Right lobe of liver (tissue), 6 donors: ENCODE measurements around the gene COL4A6. TPM values are rescaled to one million over a fixed set of nuclear protein-coding genes. Genes with fewer than 3 reads are reported as not detected.
"Not testable (repeated sequence)": the region's sequence is repeated elsewhere in the genome, so short reads cannot be mapped to it uniquely, and the experiment has no call there.

Experiments used
- ATAC-seq, 4 donors: fragments of 200-7000 bp; cut with Tn5 transposase; one replicate each; pipeline ENCODE4 v1.9.1; 2020; ENCODE audit warnings: mild to moderate bottlenecking in 4 of 4, moderate library complexity in 4 of 4
- DNase-seq, 3 donors: peaks; one replicate each; pipeline ENCODE4 v3.0.0-alpha.2; 2020
- H3K27ac ChIP-seq, 3 donors: fragments of 200-600 bp; one replicate each; pipeline ENCODE4 v1.8.0; 2022
- H3K27me3 ChIP-seq, 2 donors: fragments of 200-600 bp; one replicate each; pipeline ENCODE4 v1.8.0; 2022
- H3K36me3 ChIP-seq, 4 donors: fragments of 200-600 bp; sonication (generic) in 1 of 4; one replicate each; pipeline versions ENCODE4 v1.5.1 to v1.8.0; 2017 to 2022; ENCODE audit warnings: control low read depth in 1 of 4
- H3K4me1 ChIP-seq, 4 donors: fragments of 200-600 bp; sonication (generic) in 1 of 4; one replicate each; pipeline versions ENCODE4 v1.5.1 to v1.8.0; 2017 to 2022; ENCODE audit warnings: control low read depth in 1 of 4
- H3K4me3 ChIP-seq, 3 donors: fragments of 200-600 bp; one replicate each; pipeline ENCODE4 v1.8.0; 2022
- H3K9me3 ChIP-seq, 4 donors: fragments of 200-600 bp; sonication (generic) in 1 of 4; one replicate each; pipeline versions ENCODE4 v1.5.1 to v1.8.0; 2017 to 2022; ENCODE audit warnings: control low read depth in 1 of 4
- POLR2A ChIP-seq: fragments of 450-650 bp; IDR thresholded peaks from one replicate; pipeline ENCODE4 v1.6.1; 2017; ENCODE audit warnings: antibody characterized with exemption, mild to moderate bottlenecking
- WGBS: methylation state at CpG from one replicate; pipeline ENCODE4 v1.1.6; 2018; ENCODE audit warnings: low coverage, low lambda C conversion rate; ENCODE audit not compliant: insufficient coverage; ENCODE audit errors: missing lambda C conversion rate; 5-methylcytosine and 5-hydroxymethylcytosine counted together
- intact Hi-C, 2 donors: fragments of 100-400 bp; cut with DNase I; formaldehyde crosslinking; loops; one replicate each; pipeline versions ENCODE4 v1.11.2 to v1.14.1; 2022
- long read RNA-seq: library from polyadenylated mRNA; unstranded; transcript quantifications from one replicate; pipeline ENCODE4 v2.0.0, GENCODE V29; 2019
- total RNA-seq, 6 experiments: library from RNA; depleted of rRNA in 2 of 6; stranded (reverse); fragments of >200 nt in 2 of 6; fragmentation: NEBNext Ultra II Directional in 3 of 6; extraction: Animal tissue kit (Norgen Biotek cat#: 25700) in 3 of 6; gene quantifications; one replicate each; pipeline versions ENCODE4 v1.1.0 to v1.2.4, GENCODE V29; 2016 to 2023
- TF ChIP-seq, protein P1 (sequence below), 4 donors: fragments of 200-600 bp in 3 of 4; fragments of 450-650 bp in 1 of 4; IDR thresholded peaks; one replicate each; pipeline versions ENCODE4 v1.5.1 to v1.8.0; 2016 to 2022; ENCODE audit warnings: antibody characterized with exemption in 4 of 4, mild to moderate bottlenecking in 2 of 4
- donor health status: DM: no; HTN: yes; CAD: no.
- donor health status: DM: no; HTN: no; CAD: no.
- donor health status: DM: no; HTN: no; CAD: no.
- donor health status: DM: no; HTN: yes; CAD: no.
- donor health status: DM: no; HTN: yes; CAD: no.

The COL4A6 gene
- total RNA-seq: under 1 TPM in 2 of 6 experiments, not detected in 4; 0.02 to 0.05 TPM
- long read RNA-seq: 0 reads

DNA sequence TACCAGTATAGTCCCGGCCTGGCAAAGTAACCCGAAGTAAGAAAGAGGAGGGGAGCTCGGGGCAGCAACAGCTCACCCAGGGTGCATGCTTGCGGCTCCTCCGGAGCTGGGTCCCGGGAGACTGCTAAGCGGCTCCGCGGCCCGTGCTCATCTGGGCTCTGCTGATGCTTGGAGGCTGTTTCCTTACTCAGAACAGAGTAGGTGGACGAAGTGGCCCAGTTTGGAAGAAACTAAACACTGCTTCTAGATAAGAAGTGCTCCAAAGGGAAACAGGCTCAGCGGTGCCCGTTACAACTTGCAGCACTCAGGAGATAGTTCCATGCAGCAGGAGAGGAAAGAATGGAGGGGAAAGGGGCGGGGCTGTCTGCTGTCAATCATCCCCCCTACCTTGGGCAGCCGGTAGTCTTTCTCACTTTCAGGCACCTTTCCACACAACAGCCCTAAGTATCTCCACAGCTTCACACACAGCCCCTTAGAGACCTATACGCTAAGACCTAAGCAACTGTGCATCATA is at the start of gene COL4A6:
Gene COL4A6, minus strand, starts transcription at position 313 of the 514 bp plus-strand sequence. Its CDS starts 226 bp downstream, at position 87.
- no peak for TF ChIP-seq POLR2A
- TF ChIP-seq, protein P1, sequence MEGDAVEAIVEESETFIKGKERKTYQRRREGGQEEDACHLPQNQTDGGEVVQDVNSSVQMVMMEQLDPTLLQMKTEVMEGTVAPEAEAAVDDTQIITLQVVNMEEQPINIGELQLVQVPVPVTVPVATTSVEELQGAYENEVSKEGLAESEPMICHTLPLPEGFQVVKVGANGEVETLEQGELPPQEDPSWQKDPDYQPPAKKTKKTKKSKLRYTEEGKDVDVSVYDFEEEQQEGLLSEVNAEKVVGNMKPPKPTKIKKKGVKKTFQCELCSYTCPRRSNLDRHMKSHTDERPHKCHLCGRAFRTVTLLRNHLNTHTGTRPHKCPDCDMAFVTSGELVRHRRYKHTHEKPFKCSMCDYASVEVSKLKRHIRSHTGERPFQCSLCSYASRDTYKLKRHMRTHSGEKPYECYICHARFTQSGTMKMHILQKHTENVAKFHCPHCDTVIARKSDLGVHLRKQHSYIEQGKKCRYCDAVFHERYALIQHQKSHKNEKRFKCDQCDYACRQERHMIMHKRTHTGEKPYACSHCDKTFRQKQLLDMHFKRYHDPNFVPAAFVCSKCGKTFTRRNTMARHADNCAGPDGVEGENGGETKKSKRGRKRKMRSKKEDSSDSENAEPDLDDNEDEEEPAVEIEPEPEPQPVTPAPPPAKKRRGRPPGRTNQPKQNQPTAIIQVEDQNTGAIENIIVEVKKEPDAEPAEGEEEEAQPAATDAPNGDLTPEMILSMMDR (IDR thresholded peaks at IDR 0.05): no peak
- intact Hi-C loops: no loop called here
- Histone ChIP-seq H3K36me3 (no peaks in the 10 kb centered on the region), H3K27ac (no peak within 1 kb of the TSS), H3K4me1 (no peaks in the 10 kb centered on the region), H3K9me3 (no peaks in the 10 kb centered on the region), H3K27me3 (no peaks in the 10 kb centered on the region), H3K4me3 (no peak within 1 kb of the TSS)
- peak in 1 of 3 donors; percentile 19 for DNase-seq
- 18% methylated on average over 16 of the region's 16 CpGs for WGBS
- peak in 1 of 4 donors; percentile 38 for ATAC-seq

DNA sequence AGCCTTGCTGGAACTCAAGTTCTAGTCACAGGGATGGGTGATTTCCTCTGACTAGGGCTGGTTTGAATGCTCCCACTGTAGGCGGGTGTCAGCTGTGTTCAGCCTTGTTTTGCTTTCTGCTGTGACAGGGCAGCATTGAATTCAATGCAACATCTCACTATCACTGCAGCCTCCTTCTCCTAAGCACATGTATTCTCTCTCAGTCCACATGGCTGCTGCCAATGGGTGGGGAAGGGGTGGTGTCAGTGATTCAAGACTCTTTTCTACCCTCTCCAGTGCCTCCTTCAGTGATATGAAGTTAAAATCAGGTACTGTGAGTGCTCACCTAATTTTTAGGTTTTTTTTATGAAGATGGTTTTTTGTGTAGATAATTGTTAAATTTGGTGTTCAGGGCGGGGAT is 47.7 kb upstream of the COL4A6 start:
- TF ChIP-seq, protein P1 (IDR thresholded peaks at IDR 0.05): no peak
- no peak for TF ChIP-seq POLR2A
- no peak overlapping the region for H3K4me3 ChIP-seq
- H3K9me3 ChIP-seq: no peaks in the 10 kb centered on the region
- ATAC-seq (no peak), DNase-seq (no peak)
- H3K4me1 ChIP-seq: no peaks in the 10 kb centered on the region
- H3K36me3 ChIP-seq: no peaks in the 10 kb centered on the region
- 35% methylated on average over 2 of the region's 2 CpGs for WGBS
- no peak overlapping the region for H3K27ac ChIP-seq
- H3K27me3 ChIP-seq: no peaks in the 10 kb centered on the region
- intact Hi-C loops: no loop called here

DNA sequence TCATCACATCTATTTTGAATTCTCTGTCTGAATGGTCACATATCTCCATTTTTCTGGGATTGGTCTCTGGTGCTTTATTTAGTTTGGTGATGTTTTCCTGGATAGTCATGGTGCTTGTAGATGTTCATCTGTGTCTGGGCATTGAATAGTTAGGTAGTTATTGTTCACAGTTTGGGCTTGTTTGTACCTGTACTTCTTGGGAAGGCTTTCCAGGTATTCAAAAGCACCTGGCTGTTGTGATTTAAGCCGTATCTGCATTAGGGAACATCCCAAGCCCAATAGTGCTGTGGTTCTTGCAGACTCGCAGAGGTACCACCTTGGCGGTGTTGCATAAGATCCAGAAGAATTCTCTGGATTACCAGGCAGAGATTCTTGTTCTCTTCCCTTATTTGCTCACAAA is 46.0 kb upstream of the COL4A6 start:
- Histone ChIP-seq H3K9me3 (no peaks in the 10 kb centered on the region), H3K27me3 (no peaks in the 10 kb centered on the region), H3K36me3 (no peaks in the 10 kb centered on the region), H3K27ac (no peak overlapping the region), H3K4me3 (no peak overlapping the region), H3K4me1 (no peaks in the 10 kb centered on the region)
- intact Hi-C loops: no loop called here
- 11% methylated on average over 1 of the region's 3 CpGs for WGBS
- no peak for DNase-seq
- TF ChIP-seq POLR2A: no peak
- TF ChIP-seq, protein P1 (IDR thresholded peaks at IDR 0.05): no peak
- ATAC-seq: no peak

DNA sequence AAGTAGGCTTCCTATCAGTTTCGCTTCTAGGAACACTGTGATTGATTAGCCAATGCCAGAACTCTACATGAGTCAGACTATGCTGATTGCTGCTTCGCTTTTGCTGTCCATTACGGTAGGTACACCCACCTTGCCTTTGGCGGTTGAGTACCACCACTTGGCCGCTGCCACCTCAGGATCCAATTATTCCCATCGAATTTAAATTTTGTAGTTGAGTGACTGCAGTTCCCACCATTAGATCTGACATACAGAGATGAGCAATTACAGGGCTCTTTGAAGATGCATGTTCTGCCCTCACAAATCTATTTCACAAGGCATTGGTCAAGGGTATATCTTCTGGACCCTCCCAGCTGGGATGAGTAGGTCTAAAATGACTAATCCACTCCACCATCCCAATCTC is 43.3 kb upstream of the COL4A6 start:
- H3K27me3 ChIP-seq, DNase-seq, H3K36me3 ChIP-seq, H3K27ac ChIP-seq, intact Hi-C loops, ATAC-seq, H3K9me3 ChIP-seq, H3K4me1 ChIP-seq, H3K4me3 ChIP-seq: not testable (repeated sequence)
- WGBS: 68% methylated on average over 6 of the region's 6 CpGs

DNA sequence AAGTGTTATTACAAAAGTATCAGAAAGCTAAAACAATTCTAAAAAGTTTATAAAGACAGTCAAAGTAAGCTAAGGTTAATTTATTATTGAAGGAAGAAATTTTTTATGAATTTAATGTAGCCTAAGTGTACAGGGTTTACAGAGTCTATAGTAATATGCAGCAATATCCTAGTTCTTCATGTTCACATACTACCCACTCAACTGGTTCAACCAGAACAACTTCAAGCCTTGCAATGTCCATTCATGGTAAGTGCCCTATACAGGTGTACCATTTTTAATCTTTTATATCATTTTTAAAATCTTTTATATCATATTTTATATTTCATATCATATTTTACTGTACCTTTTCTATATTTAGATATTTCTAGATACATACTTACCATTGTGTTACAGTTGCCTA is 35.8 kb upstream of the COL4A6 start:
- intact Hi-C loops: no loop called here
- ATAC-seq: no peak
- TF ChIP-seq POLR2A: no peak
- TF ChIP-seq, protein P1 (IDR thresholded peaks at IDR 0.05): no peak
- no peaks in the 10 kb centered on the region for H3K9me3 ChIP-seq
- H3K27me3 ChIP-seq: peaks cover 0 to 4% of the 10 kb centered on the region in 2 donors
- no peak overlapping the region for H3K27ac ChIP-seq
- H3K4me1 ChIP-seq: no peaks in the 10 kb centered on the region
- DNase-seq: no peak
- H3K36me3 ChIP-seq: no peaks in the 10 kb centered on the region
- no peak overlapping the region for H3K4me3 ChIP-seq
